Keratinocyte (primary cell): ENCODE results near the gene FKBP14. TPM values are rescaled to one million over a fixed set of nuclear protein-coding genes. Genes with fewer than 3 reads are reported as not detected.
A peak's percentile ranks its signal among the peaks of the same experiment; 100 is the strongest.

Source experiments
- DNase-seq: peaks from one replicate; pipeline ENCODE4 v3.0.0-alpha.2; 2011; ENCODE audit warnings: low read depth, missing footprints, low spot score
- FAIRE-seq: peaks from 2 replicates; lab custom pipeline; 2011; peaks lifted over from hg19 to GRCh38; lab: Jason Lieb, UNC
- H2AFZ ChIP-seq: 2 replicates; pipeline ENCODE4 v1.6.0; 2012; ENCODE audit warnings: low read length, control low read depth, inconsistent platforms; ENCODE audit not compliant: control insufficient read depth
- H3K27ac ChIP-seq: 2 replicates; pipeline ENCODE4 v1.5.1; 2011; ENCODE audit warnings: low read length; ENCODE audit not compliant: control insufficient read depth, insufficient read depth
- H3K27me3 ChIP-seq: 3 replicates; pipeline ENCODE4 v1.6.0; 2011; ENCODE audit warnings: low read length; ENCODE audit not compliant: control insufficient read depth, insufficient read depth; ENCODE audit errors: extremely low read depth
- H3K36me3 ChIP-seq, 2 experiments: 2 replicates in 1 of 2; 3 replicates in 1 of 2; pipeline ENCODE4 v1.5.1; 2011; ENCODE audit warnings: low read length in 2 of 2, mild to moderate bottlenecking in 1 of 2; ENCODE audit not compliant: control insufficient read depth in 2 of 2, insufficient read depth in 2 of 2; ENCODE audit errors: extremely low read depth in 1 of 2
- H3K4me1 ChIP-seq: 3 replicates; pipeline ENCODE4 v1.5.1; 2011; ENCODE audit warnings: low read length; ENCODE audit not compliant: control insufficient read depth, insufficient read depth; ENCODE audit errors: extremely low read depth
- H3K4me2 ChIP-seq: 3 replicates; pipeline ENCODE4 v1.6.0; 2011; ENCODE audit warnings: low read depth, low read length; ENCODE audit not compliant: control insufficient read depth, insufficient read depth; ENCODE audit errors: extremely low read depth
- H3K4me3 ChIP-seq, 3 experiments: fragments of 200-600 bp in 1 of 3; sonication (generic) in 1 of 3; 2 replicates in 2 of 3; 3 replicates in 1 of 3; pipeline ENCODE4 v1.5.1; 2011 to 2016; ENCODE audit warnings: low read length in 3 of 3, mild to moderate bottlenecking in 3 of 3, control low read depth in 2 of 3, inconsistent platforms in 1 of 3, low read depth in 1 of 3, mixed read lengths in 1 of 3, mixed run types in 1 of 3, moderate library complexity in 1 of 3; ENCODE audit not compliant: control insufficient read depth in 2 of 3, insufficient read depth in 2 of 3; ENCODE audit errors: extremely low read depth in 1 of 3
- H3K79me2 ChIP-seq: 2 replicates; pipeline ENCODE4 v1.6.0; 2012; ENCODE audit warnings: low read length; ENCODE audit not compliant: control insufficient read depth, insufficient read depth
- H3K9ac ChIP-seq: 3 replicates; pipeline ENCODE4 v1.6.0; 2011; ENCODE audit warnings: low read length; ENCODE audit not compliant: control insufficient read depth, insufficient read depth; ENCODE audit errors: extremely low read depth
- H3K9me1 ChIP-seq: 3 replicates; pipeline ENCODE4 v1.6.0; 2011; ENCODE audit warnings: low read length; ENCODE audit not compliant: control insufficient read depth, insufficient read depth; ENCODE audit errors: extremely low read depth
- H3K9me3 ChIP-seq: 2 replicates; pipeline ENCODE4 v1.5.1; 2012; ENCODE audit warnings: low read depth, low read length; ENCODE audit not compliant: control insufficient read depth
- H4K20me1 ChIP-seq: 3 replicates; pipeline ENCODE4 v1.6.0; 2011; ENCODE audit warnings: low read length; ENCODE audit not compliant: control insufficient read depth, insufficient read depth; ENCODE audit errors: extremely low read depth
- EZH2 ChIP-seq: IDR thresholded peaks from one replicate; pipeline ENCODE4 v1.6.1; 2012; ENCODE audit warnings: inconsistent platforms, mild to moderate bottlenecking, low read length, moderate library complexity
- dilution Hi-C: fragments of 300-500 bp; cut with MboI; formaldehyde crosslinking; loops from one replicate; pipeline ENCODE4 v1.7.0; 2020; ENCODE audit warnings: low sequenced_read_pairs; ENCODE audit not compliant: extremely low pct_ligation_motif_present
- polyA plus RNA-seq, 5 experiments: library from polyadenylated mRNA; depleted of rRNA in 3 of 5; stranded (reverse) in 3 of 5; stranded (forward) in 1 of 5; unstranded in 1 of 5; fragments of >200 nt; gene quantifications; 1 replicate in 1 of 5; 2 replicates in 3 of 5; 3 replicates in 1 of 5; pipeline versions ENCODE4 v1.2.1 to v1.2.3, GENCODE V29; 2011 to 2012; ENCODE audit warnings: missing spikeins in 2 of 5, low read depth in 1 of 5, low replicate concordance in 1 of 5
- TF ChIP-seq, protein P1 (sequence below), 3 experiments: IDR thresholded peaks in 1 of 3; conservative IDR thresholded peaks in 1 of 3; optimal IDR thresholded peaks in 1 of 3; 2 replicates in 2 of 3; 3 replicates in 1 of 3; pipeline versions ENCODE3 to v1.5.1; 2011; ENCODE audit warnings: low read length in 3 of 3, mild to moderate bottlenecking in 3 of 3, moderate library complexity in 2 of 3, control low read depth in 1 of 3, inconsistent platforms in 1 of 3; ENCODE audit not compliant: insufficient read depth in 2 of 3; ENCODE audit errors: extremely low read depth in 1 of 3

Gene FKBP14
- polyA plus RNA-seq, 1 donor (not counting 4 experiments of a cell fraction or from before 2014, with no cell fraction given) = 24.5 TPM

DNA sequence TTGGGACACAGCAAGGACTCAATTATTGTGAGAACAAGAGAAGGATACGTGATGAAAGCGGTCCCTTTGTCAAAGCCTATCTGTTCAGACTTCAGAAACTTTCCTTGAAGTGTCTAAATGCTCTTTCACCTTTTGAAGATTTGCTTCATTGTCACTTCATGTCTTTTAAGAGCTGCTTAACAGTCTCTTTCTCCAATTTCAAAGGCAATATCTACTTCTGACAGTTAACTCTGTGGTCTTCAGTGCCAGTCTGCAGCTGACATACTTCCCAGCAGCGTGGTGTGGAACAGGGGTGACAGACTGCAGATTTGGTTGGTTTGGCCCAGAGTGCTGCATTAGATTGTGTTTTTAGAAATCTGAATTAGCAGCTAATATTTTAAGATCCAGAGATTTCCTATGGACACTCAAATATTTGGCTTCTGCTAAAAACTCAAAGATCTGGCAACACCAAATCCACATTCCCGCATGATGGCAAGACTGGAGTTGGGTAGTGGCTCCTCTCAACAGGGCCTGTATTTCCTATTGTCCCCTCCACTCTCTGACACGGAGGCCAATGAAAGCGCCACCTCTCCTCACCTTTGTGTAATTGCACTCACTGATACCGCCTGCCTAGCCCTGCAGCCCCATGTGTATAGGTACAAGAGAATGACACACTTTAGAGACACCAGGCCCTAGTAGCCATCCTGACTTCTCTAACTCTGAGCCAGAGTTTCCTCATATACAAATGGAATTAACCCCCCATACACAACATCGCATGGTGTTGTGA lies 48.4 kb downstream of the FKBP14 start:
- TF ChIP-seq EZH2 = no peak
- TF ChIP-seq, protein P1, sequence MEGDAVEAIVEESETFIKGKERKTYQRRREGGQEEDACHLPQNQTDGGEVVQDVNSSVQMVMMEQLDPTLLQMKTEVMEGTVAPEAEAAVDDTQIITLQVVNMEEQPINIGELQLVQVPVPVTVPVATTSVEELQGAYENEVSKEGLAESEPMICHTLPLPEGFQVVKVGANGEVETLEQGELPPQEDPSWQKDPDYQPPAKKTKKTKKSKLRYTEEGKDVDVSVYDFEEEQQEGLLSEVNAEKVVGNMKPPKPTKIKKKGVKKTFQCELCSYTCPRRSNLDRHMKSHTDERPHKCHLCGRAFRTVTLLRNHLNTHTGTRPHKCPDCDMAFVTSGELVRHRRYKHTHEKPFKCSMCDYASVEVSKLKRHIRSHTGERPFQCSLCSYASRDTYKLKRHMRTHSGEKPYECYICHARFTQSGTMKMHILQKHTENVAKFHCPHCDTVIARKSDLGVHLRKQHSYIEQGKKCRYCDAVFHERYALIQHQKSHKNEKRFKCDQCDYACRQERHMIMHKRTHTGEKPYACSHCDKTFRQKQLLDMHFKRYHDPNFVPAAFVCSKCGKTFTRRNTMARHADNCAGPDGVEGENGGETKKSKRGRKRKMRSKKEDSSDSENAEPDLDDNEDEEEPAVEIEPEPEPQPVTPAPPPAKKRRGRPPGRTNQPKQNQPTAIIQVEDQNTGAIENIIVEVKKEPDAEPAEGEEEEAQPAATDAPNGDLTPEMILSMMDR (optimal IDR thresholded peaks at IDR 0.05 in 1 of 3, IDR thresholded peaks at IDR 0.05 in 1 of 3, conservative IDR thresholded peaks at IDR 0.05 in 1 of 3; ENCODE audit: extremely low read depth in 1 of 3, insufficient read depth in 2 of 3, low read length in 3 of 3) = peak in 1 of 3 experiments; percentile 37
- Histone ChIP-seq H3K9me1 (no peaks in the 10 kb centered on the region), H3K4me2 (no peak overlapping the region), H3K27me3 (no peaks in the 10 kb centered on the region), H3K27ac (no peak overlapping the region), H3K4me3 (no peak overlapping the region), H3K36me3 (no peaks in the 10 kb centered on the region), H3K9me3 (no peaks in the 10 kb centered on the region), H3K79me2 (peaks cover 70% of the 10 kb centered on the region), H3K9ac (no peak overlapping the region), H3K4me1 (no peaks in the 10 kb centered on the region), H4K20me1 (no peaks in the 10 kb centered on the region), H2AFZ (no peak overlapping the region)
- DNase-seq (no peak), FAIRE-seq (no peak)
- dilution Hi-C loops = no loop called here

DNA sequence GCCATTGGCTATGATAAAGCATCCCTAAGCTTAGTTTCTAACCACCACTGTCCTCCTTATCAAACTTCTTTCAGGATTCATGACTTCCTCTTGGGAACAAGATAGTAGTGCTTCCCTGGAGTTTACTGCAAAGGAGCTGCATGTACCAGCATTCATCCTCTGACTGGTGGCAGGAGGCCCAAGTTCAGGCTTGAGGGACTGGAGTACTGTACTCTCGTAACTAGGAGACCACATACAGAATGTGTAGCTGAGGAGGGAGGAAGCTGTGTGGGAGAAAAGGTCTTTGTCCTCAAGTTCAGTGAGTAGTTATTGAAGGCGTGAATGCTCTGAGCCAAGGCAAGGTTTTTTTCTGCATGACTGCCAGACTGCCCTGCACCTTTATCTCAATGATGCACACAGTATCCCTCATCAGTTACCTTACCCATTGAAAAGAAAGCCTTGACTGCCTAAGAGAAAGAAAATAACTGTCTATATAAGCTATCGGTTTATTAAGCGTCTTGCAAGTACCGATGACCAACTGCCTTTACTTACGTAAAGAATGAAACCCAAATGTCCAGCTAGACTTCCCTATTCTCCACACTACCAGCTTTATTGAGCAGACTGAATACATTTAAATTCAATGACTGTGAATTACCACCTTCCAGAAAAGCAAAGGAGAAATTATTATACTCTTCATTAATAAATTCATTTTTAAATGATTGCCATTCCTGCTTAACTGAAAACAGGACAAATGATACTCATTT lies 49.7 kb downstream of the FKBP14 start:
- Histone ChIP-seq H3K36me3 (no peaks in the 10 kb centered on the region), H3K4me3 (no peak overlapping the region), H3K9me3 (no peaks in the 10 kb centered on the region), H4K20me1 (no peaks in the 10 kb centered on the region), H3K4me2 (no peak overlapping the region), H3K27me3 (no peaks in the 10 kb centered on the region), H3K79me2 (peaks cover 72% of the 10 kb centered on the region), H3K4me1 (no peaks in the 10 kb centered on the region), H2AFZ (no peak overlapping the region), H3K9me1 (no peaks in the 10 kb centered on the region), H3K9ac (no peak overlapping the region), H3K27ac (no peak overlapping the region)
- TF ChIP-seq EZH2 = no peak
- TF ChIP-seq, protein P1 (optimal IDR thresholded peaks at IDR 0.05 in 1 of 3, IDR thresholded peaks at IDR 0.05 in 1 of 3, conservative IDR thresholded peaks at IDR 0.05 in 1 of 3; ENCODE audit: extremely low read depth in 1 of 3, insufficient read depth in 2 of 3, low read length in 3 of 3) = no peak
- peak; percentile 32 for FAIRE-seq
- no peak for DNase-seq
- dilution Hi-C loops = no loop called here
